ENCODE measurements around the gene CHST8.

DNA sequence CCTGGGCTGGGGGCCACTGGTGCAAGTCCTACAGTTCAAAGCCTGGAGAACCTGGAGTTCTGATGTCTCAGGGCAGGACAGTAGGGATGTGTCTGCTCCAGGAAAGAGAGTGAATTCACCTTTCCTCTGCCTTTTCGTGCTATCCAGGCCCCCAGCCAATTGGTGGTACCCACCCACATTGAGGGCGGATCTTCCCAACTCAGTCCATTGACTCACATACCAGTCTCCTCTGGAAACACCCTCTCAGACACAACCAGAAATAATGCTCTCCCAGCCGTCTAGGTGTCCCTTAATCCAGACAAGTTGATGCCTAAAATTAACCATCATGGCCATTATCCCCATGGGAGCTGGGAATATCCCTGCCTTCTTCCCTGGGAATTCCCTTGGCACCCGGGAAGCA is 38.8 kb upstream of the CHST8 start:
- TF ChIP-seq, protein P1, sequence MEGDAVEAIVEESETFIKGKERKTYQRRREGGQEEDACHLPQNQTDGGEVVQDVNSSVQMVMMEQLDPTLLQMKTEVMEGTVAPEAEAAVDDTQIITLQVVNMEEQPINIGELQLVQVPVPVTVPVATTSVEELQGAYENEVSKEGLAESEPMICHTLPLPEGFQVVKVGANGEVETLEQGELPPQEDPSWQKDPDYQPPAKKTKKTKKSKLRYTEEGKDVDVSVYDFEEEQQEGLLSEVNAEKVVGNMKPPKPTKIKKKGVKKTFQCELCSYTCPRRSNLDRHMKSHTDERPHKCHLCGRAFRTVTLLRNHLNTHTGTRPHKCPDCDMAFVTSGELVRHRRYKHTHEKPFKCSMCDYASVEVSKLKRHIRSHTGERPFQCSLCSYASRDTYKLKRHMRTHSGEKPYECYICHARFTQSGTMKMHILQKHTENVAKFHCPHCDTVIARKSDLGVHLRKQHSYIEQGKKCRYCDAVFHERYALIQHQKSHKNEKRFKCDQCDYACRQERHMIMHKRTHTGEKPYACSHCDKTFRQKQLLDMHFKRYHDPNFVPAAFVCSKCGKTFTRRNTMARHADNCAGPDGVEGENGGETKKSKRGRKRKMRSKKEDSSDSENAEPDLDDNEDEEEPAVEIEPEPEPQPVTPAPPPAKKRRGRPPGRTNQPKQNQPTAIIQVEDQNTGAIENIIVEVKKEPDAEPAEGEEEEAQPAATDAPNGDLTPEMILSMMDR (IDR thresholded peaks at IDR 0.05; ENCODE audit: insufficient read depth, low read length, poor library complexity, severe bottlenecking): no peak
- no peak for TF ChIP-seq EZH2phosphoT487 (conservative IDR thresholded peaks at IDR 0.05; ENCODE audit: low read length)
